Tongue (tissue), 2 donors: ENCODE measurements around the gene ANKRD36C. TPM values are rescaled to one million over a fixed set of nuclear protein-coding genes. Genes with fewer than 3 reads are reported as not detected.
A peak's percentile ranks its signal among the peaks of the same experiment; 100 is the strongest.
"Not testable (repeated sequence)": the region's sequence is repeated elsewhere in the genome, so short reads cannot be mapped to it uniquely, and the experiment has no call there.

Source experiments
- DNase-seq: peaks from one replicate; pipeline ENCODE4 v3.0.0-alpha.2; 2015
- total RNA-seq: library from RNA; depleted of rRNA; stranded (reverse); fragments of >200 nt; gene quantifications from one replicate; pipeline ENCODE4 v1.2.3, GENCODE V29; 2014

Gene ANKRD36C
- total RNA-seq, 1 donor from 2014 or later: 165 TPM

- DNase-seq: not testable (repeated sequence)
These were observed 14.6 kb upstream of the ANKRD36C start for GRCh38 chr2:96006248-96006647.

GRCh38 chr2:95992520-95993272 is 1.1 kb upstream of the ANKRD36C start:
- DNase-seq: peak; percentile 58

- DNase-seq: not testable (repeated sequence)
These were observed 478 bp upstream of the ANKRD36C start for GRCh38 chr2:95992102-95992501.

- DNase-seq: not testable (repeated sequence)
These were observed 740 bp downstream of the ANKRD36C start for GRCh38 chr2:95990884-95991283.

GRCh38 chr2:95951662-95952061 is 40.0 kb downstream of the ANKRD36C start:
- DNase-seq: not testable (repeated sequence)

GRCh38 chr2:95948039-95948438 is 43.6 kb downstream of the ANKRD36C start:
- not testable (repeated sequence) for DNase-seq

- DNase-seq: not testable (repeated sequence)
These were observed 51.7 kb downstream of the ANKRD36C start for GRCh38 chr2:95939947-95940346.

- DNase-seq: not testable (repeated sequence)
These were observed 60.9 kb downstream of the ANKRD36C start for GRCh38 chr2:95930740-95931139.

- not testable (repeated sequence) for DNase-seq
These were observed 74.6 kb downstream of the ANKRD36C start for GRCh38 chr2:95917007-95917406.

GRCh38 chr2:95915131-95915530 is 76.5 kb downstream of the ANKRD36C start:
- not testable (repeated sequence) for DNase-seq

GRCh38 chr2:95911431-95911830 is 80.2 kb downstream of the ANKRD36C start:
- DNase-seq: peak; percentile 19

- not testable (repeated sequence) for DNase-seq
These were observed 97.2 kb downstream of the ANKRD36C start for GRCh38 chr2:95894443-95894842.

- not testable (repeated sequence) for DNase-seq
These were observed 123.7 kb downstream of the ANKRD36C start for GRCh38 chr2:95867929-95868328.

GRCh38 chr2:95867047-95867677 is 124.5 kb downstream of the ANKRD36C start:
- DNase-seq: not testable (repeated sequence)

- DNase-seq: not testable (repeated sequence)
These were observed 129.5 kb downstream of the ANKRD36C start for GRCh38 chr2:95862121-95862520.

- DNase-seq: no peak
These were observed 155.5 kb downstream of the ANKRD36C start for GRCh38 chr2:95836151-95836550.

- not testable (repeated sequence) for DNase-seq
These were observed 157.3 kb downstream of the ANKRD36C start for GRCh38 chr2:95834077-95835013.

GRCh38 chr2:95824218-95824617 is 167.4 kb downstream of the ANKRD36C start:
- DNase-seq: not testable (repeated sequence)

- DNase-seq: not testable (repeated sequence)
These were observed 174.1 kb downstream of the ANKRD36C start for GRCh38 chr2:95817521-95817920.

GRCh38 chr2:95813311-95813710 is 178.3 kb downstream of the ANKRD36C start:
- not testable (repeated sequence) for DNase-seq

- no peak for DNase-seq
These were observed 191.7 kb downstream of the ANKRD36C start for GRCh38 chr2:95799892-95800291.

- DNase-seq: peak; percentile 62
These were observed 192.3 kb downstream of the ANKRD36C start for GRCh38 chr2:95799147-95799889.
